Astrocyte (in vitro differentiated cells and primary cell): ENCODE data around the gene PLEKHM3. TPM values are rescaled to one million over a fixed set of nuclear protein-coding genes. Genes with fewer than 3 reads are reported as not detected.

ENCODE experiments used
- DNase-seq: peaks from one replicate; pipeline ENCODE4 v3.0.0-alpha.2; 2010; ENCODE audit warnings: low read depth
- FAIRE-seq: peaks from 2 replicates; lab custom pipeline; 2011; peaks lifted over from hg19 to GRCh38; lab: Jason Lieb, UNC
- H2AFZ ChIP-seq: 2 replicates; pipeline ENCODE4 v1.6.0; 2012; ENCODE audit warnings: low read depth, low read length, inconsistent platforms
- H3K27ac ChIP-seq: 2 replicates; pipeline ENCODE4 v1.5.1; 2011; ENCODE audit warnings: low read depth, low read length, inconsistent platforms
- H3K27me3 ChIP-seq: 2 replicates; pipeline ENCODE4 v1.6.0; 2011; ENCODE audit warnings: low read length, inconsistent platforms; ENCODE audit not compliant: insufficient read depth
- H3K36me3 ChIP-seq: 2 replicates; pipeline ENCODE4 v1.5.1; 2011; ENCODE audit warnings: low read length, inconsistent platforms; ENCODE audit not compliant: insufficient read depth
- H3K4me1 ChIP-seq: 2 replicates; pipeline ENCODE4 v1.5.1; 2011; ENCODE audit warnings: low read length, inconsistent platforms; ENCODE audit not compliant: insufficient read depth
- H3K4me2 ChIP-seq: 2 replicates; pipeline ENCODE4 v1.6.0; 2012; ENCODE audit warnings: low read length, inconsistent platforms
- H3K4me3 ChIP-seq: 2 replicates; pipeline ENCODE4 v1.5.1; 2011; ENCODE audit warnings: low read depth, mild to moderate bottlenecking, low read length, inconsistent platforms; ENCODE audit not compliant: insufficient read depth
- H3K79me2 ChIP-seq: 2 replicates; pipeline ENCODE4 v1.6.0; 2012; ENCODE audit warnings: mild to moderate bottlenecking, low read length, inconsistent platforms; ENCODE audit not compliant: insufficient read depth
- H3K9ac ChIP-seq: 2 replicates; pipeline ENCODE4 v1.6.0; 2012; ENCODE audit warnings: mild to moderate bottlenecking, low read length, inconsistent platforms
- H3K9me3 ChIP-seq: 2 replicates; pipeline ENCODE4 v1.5.1; 2012; ENCODE audit warnings: low read depth, mild to moderate bottlenecking, low read length, inconsistent platforms; ENCODE audit not compliant: insufficient read depth
- H4K20me1 ChIP-seq: 2 replicates; pipeline ENCODE4 v1.6.0; 2012; ENCODE audit warnings: low read length, inconsistent platforms; ENCODE audit not compliant: insufficient read depth
- H3K27ac Mint-ChIP-seq: one replicate; pipeline ENCODE4 v1.8.0; 2021; ENCODE audit warnings: mild to moderate bottlenecking, mixed read lengths; ENCODE audit not compliant: unreplicated experiment
- H3K27me3 Mint-ChIP-seq: one replicate; pipeline ENCODE4 v1.8.0; 2021; ENCODE audit warnings: low read depth, mixed read lengths; ENCODE audit not compliant: unreplicated experiment
- H3K36me3 Mint-ChIP-seq: one replicate; pipeline ENCODE4 v1.8.0; 2021; ENCODE audit warnings: low read depth, mixed read lengths; ENCODE audit not compliant: unreplicated experiment
- H3K4me1 Mint-ChIP-seq: one replicate; pipeline ENCODE4 v1.8.0; 2021; ENCODE audit warnings: low read depth, mixed read lengths; ENCODE audit not compliant: unreplicated experiment
- H3K4me3 Mint-ChIP-seq: one replicate; pipeline ENCODE4 v1.8.0; 2021; ENCODE audit warnings: mild to moderate bottlenecking, moderate library complexity, mixed read lengths; ENCODE audit not compliant: unreplicated experiment
- H3K9me3 Mint-ChIP-seq: one replicate; pipeline ENCODE4 v1.8.0; 2021; ENCODE audit warnings: mild to moderate bottlenecking, mixed read lengths; ENCODE audit not compliant: unreplicated experiment
- EZH2 ChIP-seq: IDR thresholded peaks from 2 replicates; pipeline ENCODE4 v1.6.1; 2012; ENCODE audit warnings: mild to moderate bottlenecking, low read length, inconsistent platforms; ENCODE audit not compliant: insufficient read depth
- total RNA-seq: library from RNA; stranded (reverse); gene quantifications from 2 replicates; pipeline ENCODE4 v1.2.1, GENCODE V29; 2021
- TF ChIP-seq, protein P1 (sequence below): IDR thresholded peaks from 2 replicates; pipeline ENCODE4 v1.5.1; 2011; ENCODE audit warnings: low read depth, mild to moderate bottlenecking, inconsistent platforms, low read length, moderate library complexity; ENCODE audit not compliant: insufficient read depth

Gene PLEKHM3
- total RNA-seq, 1 donor from 2014 or later, result 9.1 TPM

DNA sequence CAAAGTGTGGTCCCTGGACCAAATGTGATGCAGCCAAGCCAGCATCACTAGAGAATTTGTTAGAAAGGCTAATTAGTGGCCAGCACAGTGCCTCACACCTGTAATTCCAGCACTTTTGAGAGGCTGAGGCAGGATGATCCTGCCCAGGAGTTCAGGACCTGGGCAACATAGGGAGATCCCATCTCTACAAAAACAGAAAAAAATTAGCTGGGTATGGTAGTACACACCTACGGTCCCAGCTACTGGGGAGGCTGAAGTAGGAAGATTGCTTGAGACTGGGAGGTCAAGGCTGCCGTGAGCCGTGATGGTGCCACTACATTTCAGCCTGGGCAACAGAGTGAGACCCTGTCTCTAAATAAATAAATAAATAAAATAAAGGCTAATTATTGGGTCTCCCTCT is 185.8 kb downstream of the PLEKHM3 start:
- no peak overlapping the region for H3K27ac ChIP-seq
- H3K27ac Mint-ChIP-seq, result no peak overlapping the region

DNA sequence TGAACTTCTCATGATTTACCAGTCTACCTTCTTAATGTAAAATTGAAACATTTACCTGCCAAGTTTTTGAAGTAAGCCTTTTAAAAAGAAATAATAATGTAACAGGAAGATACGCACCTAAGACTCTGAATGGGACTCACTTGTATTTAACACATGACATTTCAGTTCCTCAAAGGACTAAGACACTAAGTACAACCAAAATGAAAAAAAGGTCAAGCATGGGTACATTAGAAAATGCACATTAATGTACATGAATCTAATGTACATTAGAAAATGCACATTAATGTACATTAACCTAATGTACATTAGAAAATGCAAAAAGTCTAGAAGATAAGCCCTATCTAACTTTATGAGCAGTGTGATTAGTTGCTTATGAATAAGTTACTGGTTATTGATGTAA is 186.3 kb downstream of the PLEKHM3 start:
- no peak overlapping the region for H3K4me2 ChIP-seq
- no peak for TF ChIP-seq EZH2
- TF ChIP-seq, protein P1, sequence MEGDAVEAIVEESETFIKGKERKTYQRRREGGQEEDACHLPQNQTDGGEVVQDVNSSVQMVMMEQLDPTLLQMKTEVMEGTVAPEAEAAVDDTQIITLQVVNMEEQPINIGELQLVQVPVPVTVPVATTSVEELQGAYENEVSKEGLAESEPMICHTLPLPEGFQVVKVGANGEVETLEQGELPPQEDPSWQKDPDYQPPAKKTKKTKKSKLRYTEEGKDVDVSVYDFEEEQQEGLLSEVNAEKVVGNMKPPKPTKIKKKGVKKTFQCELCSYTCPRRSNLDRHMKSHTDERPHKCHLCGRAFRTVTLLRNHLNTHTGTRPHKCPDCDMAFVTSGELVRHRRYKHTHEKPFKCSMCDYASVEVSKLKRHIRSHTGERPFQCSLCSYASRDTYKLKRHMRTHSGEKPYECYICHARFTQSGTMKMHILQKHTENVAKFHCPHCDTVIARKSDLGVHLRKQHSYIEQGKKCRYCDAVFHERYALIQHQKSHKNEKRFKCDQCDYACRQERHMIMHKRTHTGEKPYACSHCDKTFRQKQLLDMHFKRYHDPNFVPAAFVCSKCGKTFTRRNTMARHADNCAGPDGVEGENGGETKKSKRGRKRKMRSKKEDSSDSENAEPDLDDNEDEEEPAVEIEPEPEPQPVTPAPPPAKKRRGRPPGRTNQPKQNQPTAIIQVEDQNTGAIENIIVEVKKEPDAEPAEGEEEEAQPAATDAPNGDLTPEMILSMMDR, result no peak
- no peak overlapping the region for H3K27ac ChIP-seq
- no peak for DNase-seq
- H3K4me3 ChIP-seq, result no peak overlapping the region
- H3K9ac ChIP-seq, result no peak overlapping the region
- no peak overlapping the region for H2AFZ ChIP-seq
- H3K79me2 ChIP-seq, result no peaks in the 10 kb centered on the region
- no peak overlapping the region for H3K27ac Mint-ChIP-seq
- H3K4me1 Mint-ChIP-seq, result peaks cover 9% of the 10 kb centered on the region
- H3K4me1 ChIP-seq, result peaks cover 3% of the 10 kb centered on the region
- no peaks in the 10 kb centered on the region for H3K9me3 ChIP-seq
- no peak overlapping the region for H3K4me3 Mint-ChIP-seq
- H3K36me3 ChIP-seq, result no peaks in the 10 kb centered on the region
- no peaks in the 10 kb centered on the region for H3K9me3 Mint-ChIP-seq
- H4K20me1 ChIP-seq, result no peaks in the 10 kb centered on the region
- FAIRE-seq, result no peak
- no peaks in the 10 kb centered on the region for H3K27me3 Mint-ChIP-seq
- peaks cover 2% of the 10 kb centered on the region for H3K36me3 Mint-ChIP-seq
- no peaks in the 10 kb centered on the region for H3K27me3 ChIP-seq

More for the DNA sequence above, 185.8 kb downstream of the PLEKHM3 start:
- no peak overlapping the region for H3K4me3 ChIP-seq
- H3K4me2 ChIP-seq, result no peak overlapping the region
- no peaks in the 10 kb centered on the region for H4K20me1 ChIP-seq
- H3K79me2 ChIP-seq, result no peaks in the 10 kb centered on the region
- Mint-ChIP-seq H3K9me3 (no peaks in the 10 kb centered on the region), H3K4me3 (no peak overlapping the region), H3K4me1 (peaks cover 9% of the 10 kb centered on the region), H3K36me3 (peaks cover 2% of the 10 kb centered on the region), H3K27me3 (no peaks in the 10 kb centered on the region)
- H3K9ac ChIP-seq, result no peak overlapping the region
- FAIRE-seq (no peak), DNase-seq (no peak)
- no peaks in the 10 kb centered on the region for H3K27me3 ChIP-seq
- no peaks in the 10 kb centered on the region for H3K9me3 ChIP-seq
- H3K36me3 ChIP-seq, result no peaks in the 10 kb centered on the region
- H3K4me1 ChIP-seq, result peaks cover 3% of the 10 kb centered on the region
- no peak for TF ChIP-seq EZH2
- TF ChIP-seq, protein P1, result no peak
- H2AFZ ChIP-seq, result no peak overlapping the region

DNA sequence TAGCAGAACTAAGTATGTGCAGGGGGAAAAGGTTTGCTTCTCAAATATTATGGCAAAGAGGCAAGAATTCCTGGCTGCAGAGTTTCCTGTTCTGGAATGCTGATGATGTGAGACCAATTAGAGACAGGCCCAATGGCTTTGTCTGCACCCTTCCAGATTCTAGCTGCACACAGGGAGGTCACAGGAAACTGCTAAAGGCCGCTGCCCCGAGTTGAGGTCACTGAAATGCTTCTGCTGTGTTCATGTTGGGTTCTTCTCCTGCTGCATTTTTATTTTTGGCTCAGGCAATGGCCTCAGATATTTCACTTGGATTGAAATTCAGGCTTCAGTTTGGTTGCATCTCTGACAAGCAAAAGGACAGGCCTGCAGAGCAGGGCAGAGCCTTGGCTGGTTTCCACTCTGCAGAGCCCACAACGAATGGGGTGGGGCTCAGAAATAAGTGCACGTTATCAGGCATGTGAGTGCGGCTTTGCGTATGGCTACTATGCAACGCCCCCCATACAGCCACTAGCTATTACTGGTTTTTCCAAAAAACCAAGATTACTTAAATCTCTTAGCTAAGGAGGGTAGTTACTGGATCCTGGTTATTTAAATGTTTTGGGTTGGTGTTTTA is 188.7 kb downstream of the PLEKHM3 start:
- no peaks in the 10 kb centered on the region for H3K9me3 ChIP-seq
- no peaks in the 10 kb centered on the region for H3K27me3 ChIP-seq
- Mint-ChIP-seq H3K9me3 (no peaks in the 10 kb centered on the region), H3K36me3 (no peaks in the 10 kb centered on the region), H3K27ac (no peak overlapping the region), H3K4me1 (peaks cover 11% of the 10 kb centered on the region), H3K4me3 (no peak overlapping the region), H3K27me3 (no peaks in the 10 kb centered on the region)
- no peak overlapping the region for H3K4me2 ChIP-seq
- TF ChIP-seq, protein P1, result no peak
- TF ChIP-seq EZH2, result no peak
- H3K4me1 ChIP-seq, result peaks cover 3% of the 10 kb centered on the region
- H3K9ac ChIP-seq, result no peak overlapping the region
- H3K27ac ChIP-seq, result no peak overlapping the region
- FAIRE-seq, result no peak
- no peak overlapping the region for H3K4me3 ChIP-seq
- H3K36me3 ChIP-seq, result no peaks in the 10 kb centered on the region
- no peak for DNase-seq
- no peak overlapping the region for H2AFZ ChIP-seq
- H4K20me1 ChIP-seq, result no peaks in the 10 kb centered on the region
- H3K79me2 ChIP-seq, result no peaks in the 10 kb centered on the region
